Measurements from ENCODE around the gene SLITRK5. TPM values are rescaled to one million over a fixed set of nuclear protein-coding genes. Genes with fewer than 3 reads are reported as not detected.

SLITRK5 gene
- total RNA-seq, 1 donor from 2014 or later, result under 0.01 TPM

GRCh38 chr13:87669379-87669978 lies 1.7 kb upstream of the SLITRK5 start:
- DNase-seq (ENCODE audit: low read depth), result no peak
- no peak overlapping the region for H3K4me3 ChIP-seq (ENCODE audit: low read depth, low read length)
- TF ChIP-seq CTCF (IDR thresholded peaks at IDR 0.05; ENCODE audit: insufficient read depth, low read length, poor library complexity, severe bottlenecking), result peak; percentile 73
- no peaks in the 10 kb centered on the region for H3K36me3 ChIP-seq (ENCODE audit: control insufficient read depth, insufficient read depth, low read length)
- peaks cover 25% of the 10 kb centered on the region for H3K27me3 ChIP-seq (ENCODE audit: control insufficient read depth, insufficient read depth, low read length)

GRCh38 chr13:87671753-87672605 lies 808 bp downstream of the SLITRK5 start:
- no peak for DNase-seq (ENCODE audit: low read depth)
- Histone ChIP-seq H3K27me3 (ENCODE audit: control insufficient read depth, insufficient read depth, low read length) (peaks cover 46% of the 10 kb centered on the region), H3K4me3 (ENCODE audit: low read depth, low read length) (peak overlapping the region; percentile 49), H3K36me3 (ENCODE audit: control insufficient read depth, insufficient read depth, low read length) (no peaks in the 10 kb centered on the region)
- no peak for TF ChIP-seq CTCF (IDR thresholded peaks at IDR 0.05; ENCODE audit: insufficient read depth, low read length, poor library complexity, severe bottlenecking)

GRCh38 chr13:87674247-87674738 lies 3.1 kb downstream of the SLITRK5 start:
- peaks cover 60% of the 10 kb centered on the region for H3K27me3 ChIP-seq (ENCODE audit: control insufficient read depth, insufficient read depth, low read length)
- H3K36me3 ChIP-seq (ENCODE audit: control insufficient read depth, insufficient read depth, low read length), result no peaks in the 10 kb centered on the region
- no peak for TF ChIP-seq CTCF (IDR thresholded peaks at IDR 0.05; ENCODE audit: insufficient read depth, low read length, poor library complexity, severe bottlenecking)
- no peak for DNase-seq (ENCODE audit: low read depth)
- H3K4me3 ChIP-seq (ENCODE audit: low read depth, low read length), result no peak overlapping the region

GRCh38 chr13:87675851-87676250 lies 4.7 kb downstream of the SLITRK5 start:
- peaks cover 60% of the 10 kb centered on the region for H3K27me3 ChIP-seq (ENCODE audit: control insufficient read depth, insufficient read depth, low read length)
- no peaks in the 10 kb centered on the region for H3K36me3 ChIP-seq (ENCODE audit: control insufficient read depth, insufficient read depth, low read length)
- DNase-seq (ENCODE audit: low read depth), result no peak
- no peak overlapping the region for H3K4me3 ChIP-seq (ENCODE audit: low read depth, low read length)
- no peak for TF ChIP-seq CTCF (IDR thresholded peaks at IDR 0.05; ENCODE audit: insufficient read depth, low read length, poor library complexity, severe bottlenecking)

- H3K4me3 ChIP-seq (ENCODE audit: low read depth, low read length), result no peak overlapping the region
- TF ChIP-seq CTCF (IDR thresholded peaks at IDR 0.05; ENCODE audit: insufficient read depth, low read length, poor library complexity, severe bottlenecking), result no peak
- peaks cover 60% of the 10 kb centered on the region for H3K27me3 ChIP-seq (ENCODE audit: control insufficient read depth, insufficient read depth, low read length)
- no peaks in the 10 kb centered on the region for H3K36me3 ChIP-seq (ENCODE audit: control insufficient read depth, insufficient read depth, low read length)
- no peak for DNase-seq (ENCODE audit: low read depth)
These were observed 5.3 kb downstream of the SLITRK5 start for GRCh38 chr13:87676254-87677042.
